ENCODE measurements around the gene PGPEP1.

PGPEP1 gene, protein sequence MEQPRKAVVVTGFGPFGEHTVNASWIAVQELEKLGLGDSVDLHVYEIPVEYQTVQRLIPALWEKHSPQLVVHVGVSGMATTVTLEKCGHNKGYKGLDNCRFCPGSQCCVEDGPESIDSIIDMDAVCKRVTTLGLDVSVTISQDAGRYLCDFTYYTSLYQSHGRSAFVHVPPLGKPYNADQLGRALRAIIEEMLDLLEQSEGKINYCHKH

DNA sequence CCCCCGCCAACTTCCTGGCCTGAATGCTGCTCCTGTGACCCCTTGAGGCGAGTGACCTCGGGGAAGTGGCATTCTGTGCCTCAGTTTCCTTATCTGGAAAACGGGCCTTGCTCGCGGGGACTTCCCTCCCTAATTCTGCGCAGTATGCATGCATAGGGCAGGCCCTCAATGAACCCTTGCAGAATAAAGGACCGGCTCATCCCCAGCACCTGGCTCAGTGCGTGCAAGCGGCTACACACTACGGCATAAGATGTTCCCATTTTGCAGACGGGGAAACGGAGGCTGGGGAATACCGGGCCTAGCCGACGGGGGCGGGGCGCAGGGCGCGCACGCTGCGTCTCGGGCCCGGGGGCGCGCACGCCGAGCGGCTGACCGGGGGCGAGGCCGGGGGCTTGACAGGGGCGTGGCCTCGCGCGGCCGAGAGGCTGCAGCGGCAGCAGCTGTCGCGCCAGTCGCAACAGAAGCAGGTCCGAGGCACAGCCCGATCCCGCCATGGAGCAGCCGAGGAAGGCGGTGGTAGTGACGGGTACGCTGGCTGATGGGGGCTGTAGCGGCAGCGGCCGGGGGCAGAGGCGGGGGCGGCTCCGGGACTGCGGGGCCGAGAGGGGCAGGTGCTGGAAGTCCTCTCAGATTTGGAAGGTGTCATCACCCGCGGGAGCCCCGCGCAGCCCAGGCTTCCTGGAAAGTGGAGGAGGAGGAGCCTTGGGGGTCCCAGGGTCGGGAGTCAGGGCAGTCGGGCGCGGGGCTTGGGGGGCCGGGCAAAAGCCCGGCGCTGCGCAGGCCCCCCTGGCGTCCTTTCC is at the start of gene PGPEP1:
TSS of gene PGPEP1 (plus strand) at position 409 of the 800 bp plus-strand sequence. CDS start at position 493, 84 bp downstream.
- DNase-seq, result no peak

DNA sequence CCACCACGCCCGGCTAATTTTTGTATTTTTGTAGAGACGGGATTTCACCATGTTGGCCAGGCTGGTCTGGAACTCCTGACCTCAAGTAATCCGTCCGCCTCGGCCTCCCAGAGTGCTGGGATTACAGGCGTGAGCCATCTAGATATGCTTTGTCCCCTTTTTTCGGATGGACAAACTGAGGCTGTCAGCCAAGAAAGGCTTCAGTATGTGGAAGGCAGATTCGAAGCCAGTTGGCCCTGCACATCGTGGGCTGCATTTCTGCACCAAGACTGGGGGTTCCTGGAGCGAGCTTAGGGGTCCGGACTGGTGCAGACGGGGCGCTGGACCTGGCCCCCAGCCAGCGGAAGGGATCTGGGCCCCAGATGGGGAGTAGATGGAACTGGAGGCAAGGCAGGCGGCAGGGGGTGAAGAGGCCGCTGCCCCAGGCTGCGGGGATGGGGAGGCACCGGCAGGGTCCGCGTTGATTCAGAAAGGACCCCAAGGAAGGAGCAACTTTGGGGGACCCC is 49.3 kb upstream of the PGPEP1 start:
- no peak for DNase-seq

DNA sequence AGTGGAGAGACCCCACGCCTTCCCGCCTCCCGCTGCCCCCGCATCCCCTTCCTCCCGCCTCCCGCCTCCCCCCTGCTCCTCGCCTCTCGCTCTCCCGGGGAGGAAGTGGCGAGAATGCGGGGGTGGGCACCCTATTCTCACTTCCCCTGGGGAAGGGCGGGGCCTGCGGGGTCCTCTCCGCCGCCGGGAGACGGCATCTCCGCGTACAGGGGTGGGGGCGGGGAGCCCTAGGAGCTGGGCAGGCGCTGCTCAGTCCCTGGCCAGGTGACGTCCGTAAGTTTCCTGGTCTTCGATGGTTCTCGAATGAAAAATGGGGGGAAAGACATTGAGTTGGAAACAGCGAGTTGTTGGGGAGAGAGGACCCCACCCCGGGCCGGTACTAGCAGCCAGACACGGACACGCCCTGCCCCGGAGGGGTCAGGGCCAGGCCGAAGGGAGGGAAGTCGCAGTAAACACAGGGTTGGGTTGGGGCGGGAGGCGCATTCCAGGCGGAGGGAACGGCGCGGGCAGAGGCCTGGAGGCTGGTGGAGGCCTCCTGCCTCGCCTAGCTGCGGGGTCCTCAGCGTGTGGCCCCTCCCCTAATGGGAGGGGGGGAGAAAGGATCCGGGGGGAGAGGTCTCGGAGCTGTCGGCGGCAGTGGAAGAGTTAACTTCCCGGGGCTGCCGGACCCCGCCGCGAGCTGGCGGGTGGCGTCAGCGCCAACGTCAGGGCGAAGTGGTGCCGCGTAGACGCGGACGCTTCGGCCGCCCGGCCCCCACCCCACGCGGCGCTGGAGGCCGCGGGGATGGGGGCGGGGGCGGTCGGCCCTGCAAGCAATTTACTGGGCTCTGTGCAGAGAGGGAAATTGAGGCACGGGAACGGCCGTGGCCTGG is 48.6 kb upstream of the PGPEP1 start:
- no peak for DNase-seq

DNA sequence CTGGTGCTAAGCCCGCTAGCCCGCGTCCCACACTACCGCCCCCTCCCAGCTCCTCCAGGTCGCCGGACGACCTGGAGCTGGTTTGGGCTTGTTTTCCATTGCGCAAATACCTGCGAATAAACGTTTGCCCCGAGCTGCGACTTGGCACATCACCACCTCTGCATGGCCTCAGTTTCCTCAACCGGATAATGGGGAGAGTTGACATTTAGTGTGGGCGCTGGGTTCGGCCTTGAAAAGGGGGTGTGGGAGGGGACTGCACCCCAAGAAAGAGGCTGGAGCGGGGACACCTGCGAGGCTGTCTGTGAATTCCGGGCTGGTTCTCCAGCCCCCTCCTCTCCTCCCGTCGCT is 48.0 kb upstream of the PGPEP1 start:
- no peak for DNase-seq

DNA sequence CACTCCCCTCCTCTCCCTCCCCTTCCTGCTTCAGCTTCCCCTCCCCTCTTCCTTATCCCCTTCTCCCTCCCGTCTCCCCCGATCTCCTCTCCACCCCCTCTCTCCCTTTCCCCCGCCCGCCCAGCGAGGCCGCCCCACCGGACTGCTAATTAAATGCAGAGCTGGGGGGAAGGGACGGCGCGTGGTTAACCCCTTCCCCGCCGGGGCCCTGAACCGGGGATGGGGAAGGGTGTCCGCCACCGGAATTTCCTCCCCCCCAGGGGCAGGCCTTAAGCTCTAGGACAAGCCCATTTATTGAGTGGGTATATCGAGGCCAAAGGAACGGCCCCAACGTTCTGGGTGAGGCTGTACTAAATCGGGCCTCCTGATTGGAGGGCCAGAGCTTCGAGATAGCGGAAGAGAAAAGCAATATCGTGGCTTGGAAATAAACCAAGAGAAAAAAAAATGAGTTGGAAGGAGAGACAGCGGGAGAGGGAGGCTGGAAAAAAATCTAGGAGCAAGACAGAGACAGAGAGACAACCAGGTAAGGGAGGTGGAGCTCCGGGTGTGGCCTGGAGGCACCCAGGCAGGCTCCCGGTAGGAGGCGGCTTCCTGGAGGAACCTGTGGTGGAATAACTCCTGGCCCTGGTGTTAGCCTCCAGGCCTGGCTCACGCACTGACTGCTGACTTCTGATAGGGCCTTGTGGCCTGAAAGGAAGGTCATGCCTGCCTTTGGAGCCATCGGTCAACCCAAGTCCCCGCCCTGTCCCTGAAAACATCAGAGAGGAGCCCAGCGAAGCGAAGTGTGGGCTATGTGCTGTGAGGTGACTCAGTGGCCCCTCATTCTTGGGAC is 47.4 kb upstream of the PGPEP1 start:
- DNase-seq, result no peak

DNA sequence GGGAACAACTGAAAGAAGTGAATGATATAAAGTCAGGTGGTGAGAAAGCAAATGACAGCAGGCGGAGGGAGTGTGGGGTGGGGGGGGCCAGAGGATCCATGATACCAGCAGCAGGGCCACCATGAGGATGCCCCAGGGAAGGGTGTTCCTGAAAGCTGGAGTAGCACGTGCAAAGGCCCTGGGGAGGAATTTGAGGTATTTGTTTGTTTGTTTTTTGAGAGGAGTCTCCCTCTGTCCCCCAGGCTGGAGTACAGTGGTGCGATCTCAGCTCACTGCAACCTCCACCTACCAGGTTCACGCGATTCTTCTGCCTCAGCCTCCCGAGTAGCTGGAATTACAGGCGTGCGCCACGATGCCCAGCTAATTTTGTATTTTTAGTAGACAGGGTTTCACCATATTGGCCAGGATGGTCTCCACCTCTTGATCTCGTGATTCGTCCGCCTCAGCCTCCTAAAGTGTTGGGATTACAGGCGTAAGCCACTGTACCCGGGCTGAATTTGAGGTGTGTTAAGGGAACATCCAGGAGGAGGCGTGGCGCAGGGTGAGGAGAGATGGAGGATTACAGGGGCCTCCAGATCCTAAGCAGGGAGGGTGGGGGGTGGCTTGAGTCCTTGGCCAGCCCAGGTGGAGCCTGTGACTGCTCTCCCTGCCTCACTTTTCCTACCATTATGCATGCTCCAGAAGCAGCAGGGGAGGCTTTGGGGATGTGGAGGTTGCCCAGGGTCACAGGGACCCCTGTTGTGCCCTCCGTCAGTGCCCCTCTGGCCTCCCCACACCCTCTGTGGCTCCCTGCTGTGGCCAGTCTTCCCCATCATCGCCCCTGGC is 46.5 kb upstream of the PGPEP1 start:
- no peak for DNase-seq

DNA sequence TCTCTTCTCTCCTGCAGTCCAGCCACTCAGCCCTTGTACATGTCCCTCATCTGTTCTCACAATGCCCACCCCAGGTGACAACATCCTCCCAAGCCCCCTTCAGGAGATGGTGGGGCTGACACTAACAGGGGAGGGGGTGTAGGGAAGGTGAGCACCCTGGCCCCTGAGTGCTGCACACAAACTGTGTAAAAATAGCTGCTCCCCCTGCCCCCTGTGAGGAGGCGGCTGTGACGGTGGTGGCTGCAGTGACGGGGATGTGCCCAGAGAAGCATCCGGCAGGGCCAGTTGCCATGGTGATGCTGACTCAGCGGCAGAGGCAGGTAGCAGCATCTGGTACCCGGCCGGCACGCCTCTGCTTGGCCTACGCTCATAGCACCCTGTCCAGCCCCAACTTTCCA is 45.9 kb upstream of the PGPEP1 start:
- no peak for DNase-seq

DNA sequence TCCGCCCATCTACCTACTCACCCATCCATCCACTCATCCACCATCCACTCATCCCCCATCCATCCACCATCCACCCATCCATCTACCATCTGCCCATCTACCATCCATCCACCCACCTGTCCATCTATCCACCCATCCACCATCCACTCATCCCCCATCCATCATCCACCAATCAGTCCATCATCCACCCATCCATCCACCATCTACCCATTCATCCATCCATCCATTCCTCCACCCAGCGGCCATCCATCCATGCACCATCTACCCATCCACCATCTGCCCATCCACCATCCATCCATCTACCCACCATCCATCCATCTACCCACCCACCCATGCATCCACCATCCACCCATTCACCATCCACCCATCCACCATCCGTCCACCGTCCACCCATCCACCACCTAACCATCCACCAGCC is 45.4 kb upstream of the PGPEP1 start:
- no peak for DNase-seq

DNA sequence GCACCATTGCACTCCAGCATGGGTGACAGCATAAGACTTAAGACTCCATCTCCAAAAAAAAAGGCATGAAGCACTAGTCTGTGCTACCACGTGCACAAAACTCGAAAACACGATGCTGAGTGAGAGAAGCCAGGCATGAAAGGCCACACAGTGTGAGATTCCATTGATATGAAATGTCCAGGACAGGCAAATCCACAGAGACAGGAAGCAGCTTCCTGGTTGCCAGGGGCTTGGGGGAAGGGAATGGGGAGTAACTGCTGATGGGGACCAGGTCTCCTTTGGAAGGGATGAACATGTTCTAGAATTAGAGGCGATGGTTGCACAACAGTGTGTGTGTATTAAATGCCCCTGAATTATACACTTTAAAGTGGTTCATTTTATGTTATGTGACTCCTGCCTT is 43.1 kb upstream of the PGPEP1 start:
- no peak for DNase-seq

DNA sequence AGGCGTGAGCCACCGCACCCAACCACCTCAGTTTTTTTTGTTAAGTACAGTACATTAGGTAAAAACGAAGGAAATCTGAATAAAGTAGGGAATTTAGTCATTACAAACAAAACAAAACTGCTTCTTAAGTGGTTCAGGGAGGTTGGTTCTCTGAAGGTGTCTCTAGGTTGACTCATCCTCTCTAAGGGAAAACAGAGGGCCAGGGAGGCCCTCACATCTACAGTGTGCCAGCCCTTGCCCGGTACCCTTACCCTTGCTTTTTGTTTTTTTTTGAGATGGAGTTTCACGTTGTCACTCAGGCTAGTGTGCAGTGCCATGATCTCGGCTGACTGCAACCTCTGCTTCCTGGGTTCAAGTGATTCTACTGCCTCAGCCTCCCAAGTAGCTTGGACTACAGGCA is 41.8 kb upstream of the PGPEP1 start:
- no peak for DNase-seq

DNA sequence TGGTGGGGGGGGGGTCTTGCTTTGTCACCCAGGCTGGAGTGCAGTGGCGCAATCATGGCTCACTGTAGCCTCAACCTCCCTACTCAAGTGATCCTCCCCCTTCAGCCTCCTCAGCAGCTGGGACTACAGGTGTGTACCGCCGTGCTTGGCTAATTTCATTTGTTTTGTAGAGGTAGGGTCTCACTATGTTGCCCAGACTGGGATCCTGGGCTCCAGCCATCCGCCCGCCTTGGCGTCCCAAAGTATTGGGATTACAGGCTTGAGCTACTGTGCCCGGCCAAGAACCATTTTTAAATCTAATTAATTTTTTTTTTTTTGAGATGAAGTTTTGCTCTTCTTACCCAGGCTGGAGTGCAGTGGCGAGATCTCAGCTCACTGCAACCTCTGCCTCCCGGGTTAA is 40.7 kb upstream of the PGPEP1 start:
- no peak for DNase-seq

DNA sequence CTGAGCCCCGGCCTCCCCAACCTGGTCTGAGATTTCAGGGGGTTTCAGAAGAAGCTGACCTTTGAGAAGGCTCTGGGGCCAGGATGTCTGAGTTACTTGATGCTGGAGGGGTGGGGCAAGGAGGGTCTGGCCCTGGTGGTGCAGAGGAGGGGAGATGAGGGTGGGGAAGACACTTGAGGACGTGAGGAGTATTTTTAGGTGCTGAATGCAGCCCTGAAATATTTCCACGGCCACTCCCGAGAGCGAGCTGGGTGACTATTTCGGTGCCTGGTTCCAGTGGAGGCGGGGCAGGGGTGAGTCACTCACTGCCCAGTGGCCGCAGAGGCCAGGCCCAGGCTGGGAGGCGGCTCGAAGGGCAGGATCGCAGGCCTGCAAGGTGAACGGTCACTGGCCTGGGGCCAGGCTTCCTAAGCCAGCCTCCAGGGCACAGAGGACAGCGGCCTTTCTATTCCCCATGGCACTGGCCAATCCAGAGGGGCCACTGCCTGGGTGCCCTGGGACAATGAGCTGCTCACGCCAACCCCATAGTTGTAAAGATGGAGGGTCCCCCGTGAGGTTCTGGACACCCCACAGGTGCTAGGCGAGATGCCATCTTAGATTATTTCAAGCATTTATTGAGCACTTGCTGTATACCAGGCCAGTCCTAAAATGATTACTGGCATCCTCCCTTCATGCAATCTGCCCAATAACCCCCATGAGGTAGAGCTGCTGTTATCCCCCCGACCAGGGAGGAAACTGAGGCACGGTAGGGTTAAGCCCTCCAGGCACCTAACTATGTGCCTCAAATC is 39.3 kb upstream of the PGPEP1 start:
- DNase-seq, result no peak

DNA sequence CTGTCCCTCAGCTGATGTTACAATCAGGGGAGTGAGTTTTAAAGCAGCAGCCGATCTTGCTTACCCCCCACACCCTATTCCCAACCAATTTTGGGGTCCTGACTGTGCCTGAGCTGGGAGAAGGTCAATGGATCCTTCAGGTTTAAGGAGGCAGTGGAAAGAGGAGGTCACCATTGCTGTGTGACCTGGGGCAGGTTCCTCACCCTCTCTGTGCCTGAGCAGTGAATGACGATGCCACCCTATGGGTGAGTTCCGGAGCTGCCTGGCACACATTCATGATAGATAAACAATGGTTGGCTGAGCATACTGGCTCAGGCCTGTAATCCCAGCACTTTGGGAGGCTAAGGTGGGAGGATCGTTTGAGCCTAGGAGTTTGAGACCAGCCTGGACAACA is 38.7 kb upstream of the PGPEP1 start:
- DNase-seq, result no peak

DNA sequence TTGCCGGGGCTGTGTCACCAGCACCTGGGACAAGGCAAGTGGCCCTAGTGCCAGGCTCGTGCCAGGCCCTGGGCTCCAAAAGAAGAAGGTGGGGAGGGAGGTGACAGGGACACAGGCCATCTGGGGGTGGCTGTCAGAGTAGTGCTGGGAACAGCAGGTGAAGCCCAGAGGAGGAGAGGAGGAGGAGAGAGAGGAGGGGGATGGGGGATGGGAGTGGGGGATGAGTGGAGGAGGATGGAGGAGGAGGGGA is 36.3 kb upstream of the PGPEP1 start:
- peak; percentile 41 for DNase-seq

DNA sequence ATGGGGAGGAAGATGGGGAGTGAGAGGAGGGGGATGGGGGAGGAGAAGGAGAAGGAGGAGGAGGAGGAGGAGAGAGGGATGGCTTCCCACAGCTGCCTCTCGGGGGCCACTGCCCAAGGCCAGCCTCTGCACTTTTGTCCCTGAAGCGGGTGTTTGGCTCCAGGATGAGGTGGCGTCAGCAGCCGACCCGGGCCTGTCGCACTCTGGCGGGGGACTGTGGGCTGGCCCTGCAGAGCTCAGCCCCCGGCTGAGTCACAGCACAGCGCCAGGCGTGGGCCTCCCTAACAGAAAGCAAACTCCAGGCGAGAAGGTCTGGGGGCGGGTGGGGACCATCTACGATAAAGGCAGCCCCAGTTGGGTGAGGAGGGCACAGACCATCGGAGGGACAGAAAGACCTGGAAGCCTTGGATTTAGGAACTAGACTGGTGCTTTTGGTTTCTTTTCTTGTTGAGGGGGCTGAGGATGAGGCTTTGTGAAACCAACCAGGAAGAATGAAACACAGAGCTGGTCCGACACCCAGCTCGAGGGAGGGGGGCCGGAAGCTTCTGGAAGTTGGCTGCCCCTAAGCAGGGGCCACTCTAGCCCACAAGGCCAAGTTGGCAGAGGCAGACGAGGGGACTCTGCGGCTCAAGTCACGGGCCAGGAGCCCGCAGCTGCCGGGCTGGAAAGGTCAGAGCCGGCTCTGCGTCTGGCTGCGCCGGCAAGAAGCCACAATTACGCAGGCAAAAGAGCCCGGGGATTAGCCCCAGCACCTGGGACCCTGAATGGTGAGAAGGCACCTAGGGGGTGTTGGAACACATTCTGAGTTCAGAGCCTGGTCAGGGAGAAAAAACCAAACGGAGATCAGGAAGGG is 35.7 kb upstream of the PGPEP1 start:
- DNase-seq, result no peak

DNA sequence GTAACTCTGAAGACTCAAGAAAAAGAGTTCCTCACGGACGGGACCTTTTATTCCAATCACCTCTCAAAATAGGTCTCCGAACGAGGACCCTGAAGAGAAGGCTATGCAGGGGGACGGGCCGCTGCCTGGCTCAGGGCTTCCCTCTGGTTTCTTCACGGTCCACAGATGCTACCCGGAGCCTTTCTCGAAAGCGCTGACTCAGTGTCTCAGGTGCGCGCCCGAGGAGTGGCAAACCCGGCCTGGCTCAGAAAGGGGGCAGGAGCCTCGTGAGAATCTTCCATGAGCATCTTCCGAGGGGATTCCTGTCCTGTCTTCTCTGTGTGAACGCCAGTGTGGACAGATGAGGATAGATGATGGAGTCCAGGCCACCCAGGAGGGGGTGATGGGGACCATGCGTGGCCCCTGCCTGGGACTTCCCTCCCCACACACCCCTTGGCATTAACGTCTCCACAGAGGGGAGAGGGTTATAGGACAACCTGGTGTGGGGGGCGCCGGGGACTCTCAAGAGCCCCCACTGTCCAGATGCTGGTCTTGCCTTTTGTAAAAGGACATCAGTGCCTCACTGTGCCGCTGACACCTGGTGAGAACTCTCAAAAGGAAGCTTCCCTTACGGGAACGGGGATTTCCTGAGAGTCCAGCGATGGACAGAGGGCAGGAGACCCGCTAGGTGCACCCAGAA is 34.0 kb upstream of the PGPEP1 start:
- DNase-seq, result no peak

DNA sequence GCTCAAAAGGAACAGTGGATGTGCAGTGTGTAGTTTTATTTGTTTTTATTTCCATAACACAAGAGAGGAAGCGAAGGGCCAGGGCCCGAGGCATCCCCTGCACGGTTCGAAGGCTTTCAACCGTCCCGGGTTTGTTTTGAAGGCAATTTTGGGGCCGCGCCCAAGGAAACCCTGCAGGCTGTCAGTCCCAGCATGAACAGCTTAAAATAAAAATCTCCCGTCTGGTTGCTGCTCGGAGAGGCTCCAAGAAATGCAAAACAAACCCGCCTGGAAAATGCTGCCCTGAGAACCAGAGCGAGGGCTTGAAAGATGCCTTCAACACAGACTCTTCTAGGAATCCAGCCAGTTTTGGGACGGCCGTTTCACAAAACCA is 33.5 kb upstream of the PGPEP1 start:
- DNase-seq, result no peak

DNA sequence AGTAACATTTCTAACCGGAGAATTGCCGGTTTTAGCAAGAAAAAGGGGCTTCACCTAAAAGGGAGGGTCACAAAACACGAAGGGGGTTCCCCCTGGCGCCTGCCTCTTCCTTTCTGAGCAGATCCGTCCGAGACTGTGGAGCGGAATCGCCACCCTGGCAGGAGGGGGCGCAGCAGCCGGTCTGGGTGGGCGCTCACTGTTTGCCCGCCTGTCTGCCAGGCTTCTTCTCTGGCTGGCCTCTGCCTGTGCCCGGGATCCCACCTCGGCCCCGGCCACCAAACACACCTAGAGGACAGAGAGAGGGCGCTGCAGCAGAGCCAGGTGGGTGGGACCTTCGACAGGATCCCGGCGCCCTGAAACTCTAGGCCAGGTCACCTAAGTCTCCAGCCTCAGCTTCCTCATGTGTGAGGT is 33.1 kb upstream of the PGPEP1 start:
- DNase-seq, result no peak

DNA sequence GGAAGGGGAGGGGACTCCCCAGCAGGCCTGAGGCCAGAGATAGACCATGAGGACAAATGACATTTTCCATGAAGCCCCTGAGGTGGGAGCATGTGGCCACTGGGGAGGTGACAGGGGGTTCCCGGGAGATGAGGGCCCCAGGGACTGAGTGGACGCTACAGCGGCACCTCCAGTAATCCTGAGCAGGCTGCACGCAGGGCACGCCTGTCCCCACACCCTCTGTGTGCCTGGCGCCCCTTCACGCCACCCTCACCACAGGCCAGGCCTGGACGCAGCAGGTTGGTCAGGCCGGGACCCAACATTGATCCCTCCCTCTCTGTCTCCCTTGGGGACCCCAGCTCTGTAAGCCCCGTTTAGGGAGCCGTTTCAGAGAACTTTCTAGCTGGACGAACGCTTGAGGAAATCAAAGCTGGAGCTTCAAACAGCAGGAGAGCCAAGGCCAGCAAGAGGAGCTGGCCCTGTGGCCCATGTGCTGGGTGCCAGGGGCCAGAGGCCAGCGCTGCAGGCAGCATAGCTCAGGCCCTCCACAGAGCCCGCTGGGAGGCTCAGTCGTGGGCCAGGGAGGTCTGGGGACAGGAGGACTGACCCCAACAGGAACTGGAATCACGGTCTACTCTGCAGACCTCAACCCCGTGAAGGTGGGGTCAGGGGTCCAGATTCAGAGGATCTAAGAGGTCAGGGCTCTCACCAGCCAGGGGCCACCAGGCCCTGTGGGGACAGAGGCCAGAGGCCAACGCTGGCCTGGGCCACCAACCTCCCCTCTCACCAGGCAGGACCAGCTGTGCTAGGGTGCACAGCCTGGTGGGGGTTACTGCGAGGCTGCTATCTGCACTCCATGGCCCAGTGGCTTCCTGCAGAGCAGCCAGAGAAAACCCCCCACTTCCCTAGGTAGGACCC is 32.1 kb upstream of the PGPEP1 start:
- DNase-seq, result no peak
